ENCODE results near the gene TAF6.

TAF6 gene

DNA sequence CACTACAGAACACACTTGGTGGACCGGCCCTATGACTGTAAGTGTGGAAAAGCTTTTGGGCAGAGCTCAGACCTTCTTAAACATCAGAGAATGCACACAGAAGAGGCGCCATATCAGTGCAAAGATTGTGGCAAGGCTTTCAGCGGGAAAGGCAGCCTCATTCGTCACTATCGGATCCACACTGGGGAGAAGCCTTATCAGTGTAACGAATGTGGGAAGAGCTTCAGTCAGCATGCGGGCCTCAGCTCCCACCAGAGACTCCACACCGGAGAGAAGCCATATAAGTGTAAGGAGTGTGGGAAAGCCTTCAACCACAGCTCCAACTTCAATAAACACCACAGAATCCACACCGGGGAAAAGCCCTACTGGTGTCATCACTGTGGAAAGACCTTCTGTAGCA lies 55.0 kb downstream of the TAF6 start:
- DNase-seq = no peak

DNA sequence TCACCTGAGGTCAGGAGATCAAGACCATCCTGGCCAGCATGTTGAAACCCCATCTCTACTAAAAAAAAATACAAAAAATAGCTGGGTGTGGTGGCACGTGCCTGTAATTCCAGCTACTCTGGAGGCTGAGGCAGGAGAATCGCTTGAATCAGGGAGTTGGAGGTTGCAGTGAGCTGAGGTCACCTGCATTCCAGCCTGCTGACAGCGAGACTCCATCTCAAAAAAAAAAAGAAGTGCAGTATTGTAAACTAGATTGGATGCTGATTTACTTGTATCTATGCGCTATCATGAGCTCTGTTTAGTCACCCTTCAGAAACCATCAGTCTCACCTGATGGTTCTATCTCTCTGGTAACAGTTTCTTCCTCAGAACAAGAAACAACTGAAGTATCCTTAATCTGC lies 55.8 kb downstream of the TAF6 start:
- no peak for DNase-seq

DNA sequence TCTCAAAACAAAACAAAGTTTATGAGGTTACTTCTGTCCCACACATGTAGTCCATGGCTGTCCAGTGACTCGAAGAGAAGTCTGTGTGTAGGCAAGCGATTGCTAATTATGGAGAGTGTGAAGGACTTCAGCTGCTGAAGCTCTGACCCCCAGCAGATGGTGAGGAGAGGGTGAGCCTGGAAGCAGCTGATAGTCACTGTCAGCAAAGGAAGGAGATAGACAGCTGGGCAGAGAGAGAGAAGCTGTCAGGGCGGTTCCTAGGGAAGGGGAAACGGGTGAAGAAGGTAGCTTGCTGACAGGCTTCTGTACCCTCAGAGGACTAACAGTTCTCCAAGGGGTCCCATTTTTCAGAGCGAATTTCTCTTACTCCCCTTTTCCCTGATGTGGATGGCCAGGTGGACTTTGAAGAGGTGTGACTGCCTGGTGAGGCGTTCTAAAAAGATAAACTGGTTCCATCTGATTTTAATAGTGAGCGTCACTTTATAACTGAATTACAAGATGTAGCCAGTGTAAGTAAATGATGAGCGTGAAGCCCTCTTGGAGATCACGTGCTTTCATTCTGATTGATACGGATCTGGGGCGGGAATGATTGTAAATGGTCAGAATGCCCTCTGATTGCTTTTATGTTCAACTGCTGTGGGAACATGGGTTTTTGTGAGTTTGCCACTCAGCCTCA lies 57.5 kb downstream of the TAF6 start:
- DNase-seq = no peak

DNA sequence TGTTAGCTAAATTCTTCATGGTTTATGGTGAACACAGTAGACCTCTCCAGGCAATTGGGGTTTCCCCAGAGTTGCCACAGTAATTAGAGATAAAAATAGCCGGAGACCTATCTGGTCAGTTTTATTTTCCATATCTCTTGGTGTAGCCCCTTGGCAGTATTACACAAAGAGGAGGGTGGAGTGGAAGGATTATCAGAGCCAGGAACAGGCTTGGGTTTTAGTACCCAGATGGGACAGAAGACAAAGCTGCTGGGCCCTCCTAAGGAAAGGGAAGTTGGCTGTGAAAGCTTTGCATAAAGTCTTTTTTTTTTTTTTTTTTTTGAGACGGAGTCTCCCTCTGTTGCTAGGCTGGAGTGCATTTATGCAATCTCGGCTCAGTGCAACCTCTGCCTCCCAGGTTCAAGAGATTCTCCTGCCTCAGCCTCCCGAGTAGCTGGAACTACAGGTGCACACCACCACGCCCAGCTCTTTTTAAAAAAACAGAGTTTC lies 59.9 kb downstream of the TAF6 start:
- DNase-seq = no peak
